B cell (primary cell): Measurements from ENCODE around the gene KAZN. TPM values are rescaled to one million over a fixed set of nuclear protein-coding genes. Genes with fewer than 3 reads are reported as not detected.

ENCODE experiments used
- ATAC-seq: fragments of 200-7000 bp; cut with Tn5 transposase; one replicate; pipeline ENCODE4 v1.10.0; 2021; ENCODE audit warnings: low read depth, mild to moderate bottlenecking, moderate number of reproducible peaks, moderate library complexity
- CTCF ChIA-PET: fragments of 350-600 bp; sonication (Branson Sonifier 250); formaldehyde crosslinking; loops from one replicate; lab custom pipeline; 2021; ENCODE audit warnings: antibody characterized with exemption, inconsistent platforms; lab: Charles Lee
- POLR2A ChIA-PET: fragments of 350-600 bp; sonication (Branson Sonifier 250); formaldehyde crosslinking; loops from one replicate; lab custom pipeline; 2021; ENCODE audit warnings: antibody characterized with exemption; lab: Charles Lee
- DNase-seq: peaks from one replicate; pipeline ENCODE4 v3.0.0; 2013
- H2AFZ ChIP-seq: 2 replicates; pipeline ENCODE4 v1.6.1; 2012; ENCODE audit warnings: mild to moderate bottlenecking, low read depth, low read length; ENCODE audit not compliant: insufficient read depth, poor library complexity, severe bottlenecking
- H3K27ac ChIP-seq, 2 donors: 1 replicate in 1 of 2; 2 replicates in 1 of 2; pipeline ENCODE4 v1.5.1; 2012 to 2013; ENCODE audit warnings: low read length in 2 of 2, mild to moderate bottlenecking in 2 of 2, moderate library complexity in 1 of 2
- H3K27me3 ChIP-seq, 4 experiments: fragments of 200-600 bp in 1 of 4; sonication (generic) in 1 of 4; replicated peaks in 1 of 4; 1 replicate in 2 of 4; 2 replicates in 2 of 4; pipeline versions ENCODE4 v1.6.1 to v1.7.0; 2013 to 2016; ENCODE audit warnings: low read length in 3 of 4, mild to moderate bottlenecking in 2 of 4, mixed read lengths in 1 of 4, moderate library complexity in 1 of 4; ENCODE audit not compliant: insufficient read depth in 4 of 4, control insufficient read depth in 3 of 4; ENCODE audit errors: control extremely low read depth in 1 of 4
- H3K36me3 ChIP-seq, 2 experiments: replicated peaks in 1 of 2; 1 replicate in 1 of 2; 2 replicates in 1 of 2; pipeline versions ENCODE4 v1.6.1 to v1.7.1; 2013; ENCODE audit warnings: low read length in 1 of 2; ENCODE audit not compliant: insufficient read depth in 2 of 2, control insufficient read depth in 1 of 2; ENCODE audit errors: control extremely low read depth in 1 of 2, extremely low read depth in 1 of 2
- H3K4me1 ChIP-seq, 2 donors: fragments of 200-600 bp in 1 of 2; sonication (generic) in 1 of 2; 1 replicate in 1 of 2; 2 replicates in 1 of 2; pipeline versions ENCODE4 v1.5.1 to v1.6.1; 2013 to 2017; ENCODE audit warnings: low read length in 2 of 2; ENCODE audit not compliant: control insufficient read depth in 2 of 2, insufficient read depth in 2 of 2
- H3K4me2 ChIP-seq: replicated peaks from 2 replicates; pipeline ENCODE3; 2012; ENCODE audit warnings: mild to moderate bottlenecking, low read depth, low read length; ENCODE audit not compliant: poor library complexity, severe bottlenecking
- H3K4me3 ChIP-seq, 5 experiments: fragments of 200-600 bp in 1 of 5; sonication (generic) in 1 of 5; 1 replicate in 3 of 5; 2 replicates in 2 of 5; pipeline versions ENCODE4 v1.5.1 to v1.7.0; 2011 to 2016; ENCODE audit warnings: low read length in 4 of 5, mild to moderate bottlenecking in 4 of 5, low read depth in 2 of 5, control low read depth in 1 of 5, moderate library complexity in 1 of 5; ENCODE audit not compliant: insufficient read depth in 1 of 5; ENCODE audit errors: control extremely low read depth in 1 of 5, extremely low read depth in 1 of 5
- H3K79me2 ChIP-seq: fragments of 200-600 bp; sonication (generic); one replicate; pipeline ENCODE4 v1.6.0; 2016; ENCODE audit warnings: low read length; ENCODE audit not compliant: control insufficient read depth, insufficient read depth
- H3K9ac ChIP-seq: fragments of 200-600 bp; sonication (generic); 2 replicates; pipeline ENCODE4 v1.6.1; 2017; ENCODE audit warnings: mild to moderate bottlenecking, low read length, moderate library complexity
- H3K9me3 ChIP-seq, 3 donors: one replicate each; pipeline versions ENCODE4 v1.6.1 to v1.7.1; 2013; ENCODE audit warnings: low read length in 2 of 3; ENCODE audit not compliant: control insufficient read depth in 2 of 3, insufficient read depth in 1 of 3; ENCODE audit errors: control extremely low read depth in 1 of 3
- H4K20me1 ChIP-seq: 2 replicates; pipeline ENCODE4 v1.6.0; 2012; ENCODE audit warnings: mild to moderate bottlenecking, low read length; ENCODE audit not compliant: insufficient read depth, control insufficient read depth, poor library complexity, severe bottlenecking
- H3K27ac Mint-ChIP-seq: one replicate; pipeline ENCODE4 v1.8.0; 2021; ENCODE audit warnings: mixed read lengths
- H3K27me3 Mint-ChIP-seq: one replicate; pipeline ENCODE4 v1.8.0; 2021; ENCODE audit warnings: mixed read lengths
- H3K4me1 Mint-ChIP-seq: one replicate; pipeline ENCODE4 v1.8.0; 2021; ENCODE audit warnings: mixed read lengths
- H3K4me3 Mint-ChIP-seq: one replicate; pipeline ENCODE4 v1.8.0; 2021; ENCODE audit warnings: mixed read lengths
- H3K9me3 Mint-ChIP-seq: one replicate; pipeline ENCODE4 v1.8.0; 2022; ENCODE audit warnings: mixed read lengths; ENCODE audit not compliant: insufficient read depth
- CTCF ChIP-seq: fragments of 200-600 bp; IDR thresholded peaks from one replicate; pipeline ENCODE4 v1.8.0; 2022; ENCODE audit warnings: antibody characterized with exemption, mild to moderate bottlenecking
- EZH2 ChIP-seq: IDR thresholded peaks from 2 replicates; pipeline ENCODE4 v1.6.1; 2012; ENCODE audit warnings: borderline replicate concordance, low read depth, mild to moderate bottlenecking, moderate library complexity, low read length; ENCODE audit not compliant: insufficient read depth, poor library complexity, severe bottlenecking
- WGBS: methylation state at CpG from one replicate; pipeline ENCODE4 v1.1.5; 2013; ENCODE audit warnings: missing lambda C conversion rate; ENCODE audit not compliant: insufficient coverage; 5-methylcytosine and 5-hydroxymethylcytosine counted together
- intact Hi-C: fragments of 100-400 bp; cut with micrococcal nuclease; formaldehyde crosslinking; loops from one replicate; pipeline ENCODE4 v1.10.0; 2022
- polyA plus RNA-seq: library from polyadenylated mRNA; depleted of rRNA; stranded (reverse); fragments of >200 nt; gene quantifications from 2 replicates; pipeline ENCODE4 v1.2.3, GENCODE V29; 2012
- total RNA-seq, 2 donors: library from RNA; stranded (reverse); fragments of 120-200 nt in 1 of 2; gene quantifications; 1 replicate in 1 of 2; 2 replicates in 1 of 2; pipeline versions ENCODE4 v1.2.3 to v1.2.4, GENCODE V29; 2013 to 2022

The KAZN gene
- total and polyA plus RNA-seq, 2 donors (not counting 1 experiment from before 2014, with no cell fraction given) = 0.13 to 0.39 TPM

DNA sequence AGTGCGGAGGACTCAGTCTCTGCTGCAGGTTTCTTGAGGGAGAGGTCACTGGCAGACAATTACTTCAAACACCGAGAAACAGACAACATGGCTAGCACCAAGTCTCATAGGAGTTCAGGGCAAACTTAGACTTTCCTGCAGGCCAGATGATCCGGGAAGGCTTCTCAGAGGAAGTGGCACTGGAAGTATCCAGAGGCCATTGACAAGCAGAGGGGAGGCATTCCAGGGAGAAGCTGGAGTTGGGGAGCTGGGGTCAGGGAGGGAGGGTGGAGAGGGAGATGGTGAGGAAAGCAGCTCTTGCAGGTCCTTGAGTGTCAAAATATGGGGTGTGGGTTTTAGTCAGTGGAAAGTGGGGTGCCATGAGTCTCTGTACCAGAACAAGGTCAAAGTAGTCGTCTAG lies 147.9 kb downstream of the KAZN start:
- no peak for DNase-seq
- H3K4me2 ChIP-seq = no peak overlapping the region
- no peaks in the 10 kb centered on the region for H3K4me1 ChIP-seq
- H3K36me3 ChIP-seq = no peaks in the 10 kb centered on the region
- WGBS = 95% methylated on average over 3 of the region's 4 CpGs
- no peak overlapping the region for H3K4me3 ChIP-seq
- no peaks in the 10 kb centered on the region for H4K20me1 ChIP-seq
- H3K4me1 Mint-ChIP-seq = no peaks in the 10 kb centered on the region
- POLR2A ChIA-PET = no interaction called here
- no peak overlapping the region for H3K9ac ChIP-seq
- H3K27ac ChIP-seq = no peak overlapping the region
- H3K9me3 Mint-ChIP-seq = no peaks in the 10 kb centered on the region
- no peak for ATAC-seq
- CTCF ChIA-PET = no interaction called here
- H3K4me3 Mint-ChIP-seq = no peak overlapping the region
- H3K79me2 ChIP-seq = no peaks in the 10 kb centered on the region
- H3K27me3 ChIP-seq = peaks cover 0 to 2% (median 0%) of the 10 kb centered on the region in 4 experiments
- H2AFZ ChIP-seq = no peak overlapping the region
- no peaks in the 10 kb centered on the region for H3K9me3 ChIP-seq
- H3K27ac Mint-ChIP-seq = no peak overlapping the region
- intact Hi-C loops = no loop called here
- peaks cover 16% of the 10 kb centered on the region for H3K27me3 Mint-ChIP-seq
- TF ChIP-seq EZH2 = no peak
- TF ChIP-seq CTCF = no peak

DNA sequence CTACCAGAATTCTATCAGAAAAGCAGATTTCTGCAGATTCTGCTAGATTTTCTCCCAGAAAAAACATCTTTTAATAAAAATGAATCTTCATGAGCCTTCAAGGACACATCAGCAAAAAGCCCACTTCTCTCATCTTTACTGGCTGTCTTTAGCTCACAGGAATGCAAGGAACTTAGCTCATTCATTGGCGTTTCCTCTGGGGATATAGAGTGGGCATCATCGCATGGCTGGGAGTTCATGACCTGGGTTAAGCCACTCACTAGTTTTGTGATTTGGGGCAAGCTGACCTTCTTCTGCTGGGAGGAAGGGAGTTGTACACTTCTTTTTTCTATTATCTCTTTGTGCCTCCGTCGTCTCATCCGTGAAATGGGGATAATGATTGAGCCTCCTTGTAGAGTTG lies 149.7 kb downstream of the KAZN start:
- H3K4me3 ChIP-seq = no peak overlapping the region
- Mint-ChIP-seq H3K4me1 (no peaks in the 10 kb centered on the region), H3K9me3 (no peaks in the 10 kb centered on the region), H3K27me3 (peaks cover 4% of the 10 kb centered on the region), H3K27ac (no peak overlapping the region), H3K4me3 (no peak overlapping the region)
- no peak overlapping the region for H3K9ac ChIP-seq
- no peak overlapping the region for H3K4me2 ChIP-seq
- intact Hi-C loops = no loop called here
- H3K27me3 ChIP-seq = no peaks in the 10 kb centered on the region
- H3K79me2 ChIP-seq = no peaks in the 10 kb centered on the region
- DNase-seq (no peak), ATAC-seq (no peak)
- H2AFZ ChIP-seq = no peak overlapping the region
- TF ChIP-seq CTCF = no peak
- no peak for TF ChIP-seq EZH2
- 85% methylated on average over 2 of the region's 5 CpGs for WGBS
- no peaks in the 10 kb centered on the region for H4K20me1 ChIP-seq
- no peaks in the 10 kb centered on the region for H3K9me3 ChIP-seq
- POLR2A ChIA-PET = no interaction called here
- no peaks in the 10 kb centered on the region for H3K4me1 ChIP-seq
- CTCF ChIA-PET = no interaction called here
- H3K36me3 ChIP-seq = no peaks in the 10 kb centered on the region
- H3K27ac ChIP-seq = no peak overlapping the region
